K562 (cell line): Measurements from ENCODE around the gene BMP6. TPM values are rescaled to one million over a fixed set of nuclear protein-coding genes. Genes with fewer than 3 reads are reported as not detected.
A peak's percentile ranks its signal among the peaks of the same experiment; 100 is the strongest.

ENCODE experiments used
- BHLHE40 ChIP-seq: IDR thresholded peaks from 2 replicates; pipeline ENCODE4 v1.6.1; 2011; ENCODE audit warnings: low read length, improper control_type of control experiment
- EHMT2 ChIP-seq: fragments of 450-650 bp; IDR thresholded peaks from 2 replicates; pipeline ENCODE4 v1.6.1; 2018; ENCODE audit warnings: antibody characterized with exemption
- HDAC1 ChIP-seq, 2 experiments: fragments of 450-650 bp; IDR thresholded peaks; 2 replicates each; pipeline ENCODE4 v1.6.1; 2016 to 2017; ENCODE audit warnings: inconsistent platforms in 1 of 2, mild to moderate bottlenecking in 1 of 2, moderate library complexity in 1 of 2
- HNRNPLL ChIP-seq: fragments of 200-400 bp; formaldehyde crosslinking; IDR thresholded peaks from 2 replicates; pipeline ENCODE4 v1.6.1; 2017; ENCODE audit warnings: low read length, low read depth, mild to moderate bottlenecking; ENCODE audit not compliant: poor library complexity, severe bottlenecking
- NR4A1 ChIP-seq, 2 experiments: fragments of 250-450 bp in 1 of 2; fragments of 450-650 bp in 1 of 2; sonication (Bioruptor Pico) in 1 of 2; IDR thresholded peaks; 2 replicates each; pipeline versions ENCODE4 v1.4.0 to v1.6.1; 2016 to 2020; ENCODE audit warnings: mild to moderate bottlenecking in 2 of 2, missing compliant biosample characterization in 1 of 2, missing genetic modification characterization in 1 of 2, moderate library complexity in 1 of 2
- POLR2B ChIP-seq: fragments of 450-650 bp; IDR thresholded peaks from 2 replicates; pipeline ENCODE4 v1.6.1; 2018; ENCODE audit warnings: low read depth; ENCODE audit not compliant: partially characterized antibody
- SIX5 ChIP-seq, 2 experiments: IDR thresholded peaks; 2 replicates each; pipeline ENCODE4 v1.6.1; 2011; ENCODE audit warnings: low read length in 2 of 2, borderline replicate concordance in 1 of 2, low read depth in 1 of 2, mild to moderate bottlenecking in 1 of 2, moderate library complexity in 1 of 2; ENCODE audit not compliant: insufficient read depth in 1 of 2
- SRSF1 ChIP-seq: fragments of 200-400 bp; formaldehyde crosslinking; IDR thresholded peaks from 2 replicates; pipeline ENCODE4 v1.6.1; 2017; ENCODE audit warnings: mild to moderate bottlenecking, low read depth, low read length, moderate library complexity
- ZNF184 ChIP-seq: sonication (generic); formaldehyde crosslinking; IDR thresholded peaks from 2 replicates; pipeline ENCODE4 v1.5.0; 2020; ENCODE audit warnings: missing genetic modification reagents
- ZNF212 ChIP-seq: fragments of 450-650 bp; formaldehyde crosslinking; IDR thresholded peaks from 2 replicates; pipeline ENCODE4 v1.4.0; 2020; ENCODE audit warnings: mild to moderate bottlenecking
- ZNF239 ChIP-seq: fragments of 250-450 bp; sonication (Bioruptor Pico); IDR thresholded peaks from 2 replicates; pipeline ENCODE4 v1.4.0; 2020; ENCODE audit warnings: mild to moderate bottlenecking
- ZNF311 ChIP-seq: fragments of 250-450 bp; sonication (Bioruptor Pico); IDR thresholded peaks from 2 replicates; pipeline ENCODE4 v1.4.0; 2020; ENCODE audit warnings: mild to moderate bottlenecking, moderate library complexity
- ZNF766 ChIP-seq: fragments of 200-800 bp; sonication (Bioruptor generic); conservative IDR thresholded peaks from 2 replicates; pipeline ENCODE4 v1.6.1; 2016; ENCODE audit warnings: missing genetic modification characterization, missing compliant biosample characterization
- polyA plus RNA-seq, 8 experiments: library from polyadenylated mRNA; depleted of rRNA in 4 of 8; stranded (reverse) in 5 of 8; unstranded in 3 of 8; fragments of >200 nt; fragmentation: Nextera tagmentation in 2 of 8; fragmentation: Illumina TruSeq in 1 of 8; extraction: Ambion mirVana in 2 of 8; extraction: Trizol in 1 of 8; gene quantifications; 2 replicates each; pipeline versions ENCODE4 v1.2.1 to v1.2.3, GENCODE V29; 2011 to 2014; ENCODE audit warnings: inconsistent platforms in 1 of 8, missing spikeins in 1 of 8
- total RNA-seq, 7 experiments: library from RNA; depleted of rRNA in 6 of 7; stranded (reverse); fragments of >200 nt in 6 of 7; fragmentation: Illumina TruSeq in 2 of 7; extraction: Trizol in 2 of 7; gene quantifications; 2 replicates each; pipeline versions ENCODE4 v1.2.1 to v1.2.3, GENCODE V29; 2011 to 2021; ENCODE audit warnings: low replicate concordance in 1 of 7
- TF ChIP-seq, protein P1 (sequence below): fragments of 450-650 bp; IDR thresholded peaks from 2 replicates; pipeline ENCODE4 v1.6.1; 2016; ENCODE audit warnings: low read depth, mild to moderate bottlenecking, moderate library complexity
- TF ChIP-seq, protein P2 (sequence below), 2 experiments: fragments of 450-650 bp in 1 of 2; sonication (generic) in 1 of 2; formaldehyde crosslinking in 1 of 2; IDR thresholded peaks; 2 replicates each; pipeline versions ENCODE4 v1.7.1 to v1.9.0; 2016 to 2022; ENCODE audit warnings: inconsistent platforms in 1 of 2, mild to moderate bottlenecking in 1 of 2, missing genetic modification reagents in 1 of 2
- TF ChIP-seq, protein P3 (sequence below): sonication (generic); formaldehyde crosslinking; IDR thresholded peaks from 2 replicates; pipeline ENCODE4 v1.8.1; 2023; ENCODE audit warnings: mild to moderate bottlenecking, missing genetic modification reagents

BMP6 gene
- total and polyA plus RNA-seq, 9 of the 15 experiments (the other 6 are each of a cell fraction or from before 2014, with no cell fraction given) = 0.01 to 0.13 (median 0.06) TPM; not detected in 3

DNA sequence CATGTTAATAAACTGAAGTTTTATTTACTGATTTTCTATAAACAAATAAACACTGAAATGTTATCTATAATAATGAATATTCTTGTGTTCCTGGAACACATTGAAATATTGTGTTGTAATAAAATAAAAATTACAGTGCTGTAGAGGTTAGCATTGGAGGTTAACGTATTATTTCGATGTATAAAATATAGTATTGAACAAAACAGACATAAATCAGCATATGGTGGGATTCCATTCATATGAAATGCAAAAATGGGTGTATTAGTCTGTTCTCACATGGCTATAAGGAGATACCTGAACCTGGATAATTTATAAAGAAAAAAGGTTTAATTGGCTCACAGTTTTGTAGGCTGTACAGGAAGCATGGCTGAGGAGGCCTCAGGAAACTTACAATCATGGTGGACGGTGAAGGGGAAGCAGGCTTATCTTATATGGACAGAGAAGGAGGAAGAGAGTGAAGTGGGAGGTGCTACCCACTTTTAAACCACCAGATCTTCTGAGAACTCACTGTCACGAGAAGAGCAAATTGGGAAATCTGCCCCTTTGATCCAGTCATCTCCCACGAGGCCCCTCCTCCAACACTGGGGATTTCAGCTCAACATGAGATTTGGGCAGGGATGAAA, 24.6 kb upstream of the BMP6 start (continued):
- TF ChIP-seq, protein P1, sequence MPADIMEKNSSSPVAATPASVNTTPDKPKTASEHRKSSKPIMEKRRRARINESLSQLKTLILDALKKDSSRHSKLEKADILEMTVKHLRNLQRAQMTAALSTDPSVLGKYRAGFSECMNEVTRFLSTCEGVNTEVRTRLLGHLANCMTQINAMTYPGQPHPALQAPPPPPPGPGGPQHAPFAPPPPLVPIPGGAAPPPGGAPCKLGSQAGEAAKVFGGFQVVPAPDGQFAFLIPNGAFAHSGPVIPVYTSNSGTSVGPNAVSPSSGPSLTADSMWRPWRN = no peak
- TF ChIP-seq ZNF184 (CRISPR knock-in tag) = no peak
- TF ChIP-seq SRSF1 = no peak
- TF ChIP-seq BHLHE40 = peak; percentile 64
- TF ChIP-seq NR4A1 (CRISPR knock-in tag; IDR thresholded peaks at IDR 0.05) = no peak
- no peak for TF ChIP-seq NR4A1 (tag; IDR thresholded peaks at IDR 0.05)
- TF ChIP-seq HDAC1 (IDR thresholded peaks at IDR 0.05) = 0 out of 4 replicates have a peak, but pooled peaks of 1 of the 2 experiments have one; percentile 17
- TF ChIP-seq EHMT2 = peak; percentile 61; the same call in 1 of the 2 replicates
- no peak for TF ChIP-seq POLR2B
- peak; percentile 34; the same call in 1 of the 2 replicates for TF ChIP-seq ZNF239
- TF ChIP-seq ZNF212 (CRISPR knock-in tag) = no peak
- TF ChIP-seq ZNF311 (CRISPR knock-in tag) = peak; percentile 61; the same call in 1 of the 2 replicates
- TF ChIP-seq, protein P2, sequence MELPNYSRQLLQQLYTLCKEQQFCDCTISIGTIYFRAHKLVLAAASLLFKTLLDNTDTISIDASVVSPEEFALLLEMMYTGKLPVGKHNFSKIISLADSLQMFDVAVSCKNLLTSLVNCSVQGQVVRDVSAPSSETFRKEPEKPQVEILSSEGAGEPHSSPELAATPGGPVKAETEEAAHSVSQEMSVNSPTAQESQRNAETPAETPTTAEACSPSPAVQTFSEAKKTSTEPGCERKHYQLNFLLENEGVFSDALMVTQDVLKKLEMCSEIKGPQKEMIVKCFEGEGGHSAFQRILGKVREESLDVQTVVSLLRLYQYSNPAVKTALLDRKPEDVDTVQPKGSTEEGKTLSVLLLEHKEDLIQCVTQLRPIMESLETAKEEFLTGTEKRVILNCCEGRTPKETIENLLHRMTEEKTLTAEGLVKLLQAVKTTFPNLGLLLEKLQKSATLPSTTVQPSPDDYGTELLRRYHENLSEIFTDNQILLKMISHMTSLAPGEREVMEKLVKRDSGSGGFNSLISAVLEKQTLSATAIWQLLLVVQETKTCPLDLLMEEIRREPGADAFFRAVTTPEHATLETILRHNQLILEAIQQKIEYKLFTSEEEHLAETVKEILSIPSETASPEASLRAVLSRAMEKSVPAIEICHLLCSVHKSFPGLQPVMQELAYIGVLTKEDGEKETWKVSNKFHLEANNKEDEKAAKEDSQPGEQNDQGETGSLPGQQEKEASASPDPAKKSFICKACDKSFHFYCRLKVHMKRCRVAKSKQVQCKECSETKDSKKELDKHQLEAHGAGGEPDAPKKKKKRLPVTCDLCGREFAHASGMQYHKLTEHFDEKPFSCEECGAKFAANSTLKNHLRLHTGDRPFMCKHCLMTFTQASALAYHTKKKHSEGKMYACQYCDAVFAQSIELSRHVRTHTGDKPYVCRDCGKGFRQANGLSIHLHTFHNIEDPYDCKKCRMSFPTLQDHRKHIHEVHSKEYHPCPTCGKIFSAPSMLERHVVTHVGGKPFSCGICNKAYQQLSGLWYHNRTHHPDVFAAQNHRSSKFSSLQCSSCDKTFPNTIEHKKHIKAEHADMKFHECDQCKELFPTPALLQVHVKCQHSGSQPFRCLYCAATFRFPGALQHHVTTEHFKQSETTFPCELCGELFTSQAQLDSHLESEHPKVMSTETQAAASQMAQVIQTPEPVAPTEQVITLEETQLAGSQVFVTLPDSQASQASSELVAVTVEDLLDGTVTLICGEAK (IDR thresholded peaks at IDR 0.05) = no peak
- TF ChIP-seq, protein P2 (CRISPR knock-in tag; IDR thresholded peaks at IDR 0.05) = no peak
- no peak for TF ChIP-seq SIX5 (IDR thresholded peaks at IDR 0.05; ENCODE audit: borderline replicate concordance in 1 of 2, insufficient read depth in 1 of 2, low read depth in 1 of 2, low read length in 2 of 2)
- TF ChIP-seq, protein P3, sequence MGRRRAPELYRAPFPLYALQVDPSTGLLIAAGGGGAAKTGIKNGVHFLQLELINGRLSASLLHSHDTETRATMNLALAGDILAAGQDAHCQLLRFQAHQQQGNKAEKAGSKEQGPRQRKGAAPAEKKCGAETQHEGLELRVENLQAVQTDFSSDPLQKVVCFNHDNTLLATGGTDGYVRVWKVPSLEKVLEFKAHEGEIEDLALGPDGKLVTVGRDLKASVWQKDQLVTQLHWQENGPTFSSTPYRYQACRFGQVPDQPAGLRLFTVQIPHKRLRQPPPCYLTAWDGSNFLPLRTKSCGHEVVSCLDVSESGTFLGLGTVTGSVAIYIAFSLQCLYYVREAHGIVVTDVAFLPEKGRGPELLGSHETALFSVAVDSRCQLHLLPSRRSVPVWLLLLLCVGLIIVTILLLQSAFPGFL = no peak
- TF ChIP-seq ZNF766 = peak; percentile 99
- TF ChIP-seq HNRNPLL = no peak
